HG03025 (cell line): ENCODE results near the gene HDAC9.
A peak's percentile ranks its signal among the peaks of the same experiment; 100 is the strongest.
"Not testable (repeated sequence)": the region's sequence is repeated elsewhere in the genome, so short reads cannot be mapped to it uniquely, and the experiment has no call there.

Source experiments
- ATAC-seq: cut with Tn5 transposase; IDR thresholded peaks from one replicate; pipeline ENCODE4 v1.9.1; 2021; ENCODE audit warnings: mild to moderate bottlenecking, moderate library complexity; ENCODE audit not compliant: unreplicated experiment, low FRiP score

Gene HDAC9

DNA sequence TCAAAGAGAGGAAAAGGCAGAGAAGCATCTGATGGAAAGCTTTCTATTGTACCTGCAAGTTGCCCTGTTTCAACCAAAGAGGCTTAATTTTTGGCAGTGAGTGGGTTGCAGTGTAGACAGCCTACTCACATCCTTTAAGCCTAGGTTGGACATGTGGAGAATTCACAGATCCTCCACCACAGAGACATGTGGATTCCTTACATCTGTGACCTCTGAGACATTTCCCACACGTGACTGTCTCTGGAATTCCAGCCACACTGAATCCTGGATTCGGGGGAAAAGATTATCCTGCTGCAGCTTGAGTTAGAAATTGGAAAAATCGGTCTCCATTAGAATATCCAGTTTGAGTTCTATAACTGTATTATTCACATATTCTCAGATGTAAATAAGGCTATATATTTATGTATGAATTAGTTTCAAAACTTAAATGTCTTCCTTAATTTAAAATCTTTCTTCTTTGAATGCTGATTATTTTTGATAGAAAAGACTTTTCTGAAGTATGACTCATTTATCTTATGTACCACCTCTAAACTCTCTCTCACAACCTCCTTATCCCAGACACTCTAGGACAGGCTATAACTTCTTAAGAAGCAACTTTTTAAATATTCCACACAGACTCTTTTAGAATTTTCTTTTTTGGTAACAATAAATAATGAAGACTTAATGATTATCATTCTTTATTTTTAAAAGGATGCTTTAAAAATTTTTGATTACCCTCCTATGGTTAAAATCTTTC lies 498.6 kb downstream of the HDAC9 start:
- ATAC-seq: no peak

DNA sequence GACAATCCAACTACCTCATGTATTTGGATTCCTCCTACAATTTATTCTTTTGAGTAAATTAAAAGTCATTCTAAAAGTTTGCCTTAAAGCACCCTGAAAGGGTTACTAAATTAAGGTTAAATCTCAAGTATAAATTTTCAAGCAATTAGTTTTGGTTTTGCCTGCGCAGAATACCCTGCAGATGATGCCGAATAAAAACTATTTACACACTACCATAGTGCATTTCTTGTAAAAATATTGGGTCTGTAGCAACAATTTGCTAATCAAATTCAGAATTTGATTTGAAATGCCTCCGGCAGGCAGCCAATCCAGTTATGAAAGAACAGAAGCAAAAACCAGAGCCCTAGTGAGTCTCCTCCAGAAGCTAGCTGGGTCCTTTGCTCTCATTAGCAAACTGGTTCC lies 499.7 kb downstream of the HDAC9 start:
- ATAC-seq: no peak

DNA sequence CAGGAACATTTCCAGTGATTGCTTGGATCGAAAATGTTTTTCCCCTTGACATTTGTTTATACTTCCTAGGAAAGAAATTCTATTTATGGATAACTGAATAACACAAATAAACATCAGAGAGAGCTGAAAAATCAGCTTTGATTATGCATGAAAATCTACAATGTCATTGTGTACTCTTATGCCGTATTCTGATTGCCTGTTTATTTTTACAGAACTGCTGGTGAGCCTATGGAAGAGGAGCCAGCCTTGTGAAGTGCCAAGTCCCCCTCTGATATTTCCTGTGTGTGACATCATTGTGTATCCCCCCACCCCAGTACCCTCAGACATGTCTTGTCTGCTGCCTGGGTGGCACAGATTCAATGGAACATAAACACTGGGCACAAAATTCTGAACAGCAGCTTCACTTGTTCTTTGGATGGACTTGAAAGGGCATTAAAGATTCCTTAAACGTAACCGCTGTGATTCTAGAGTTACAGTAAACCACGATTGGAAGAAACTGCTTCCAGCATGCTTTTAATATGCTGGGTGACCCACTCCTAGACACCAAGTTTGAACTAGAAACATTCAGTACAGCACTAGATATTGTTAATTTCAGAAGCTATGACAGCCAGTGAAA lies 500.4 kb downstream of the HDAC9 start:
- ATAC-seq: no peak

DNA sequence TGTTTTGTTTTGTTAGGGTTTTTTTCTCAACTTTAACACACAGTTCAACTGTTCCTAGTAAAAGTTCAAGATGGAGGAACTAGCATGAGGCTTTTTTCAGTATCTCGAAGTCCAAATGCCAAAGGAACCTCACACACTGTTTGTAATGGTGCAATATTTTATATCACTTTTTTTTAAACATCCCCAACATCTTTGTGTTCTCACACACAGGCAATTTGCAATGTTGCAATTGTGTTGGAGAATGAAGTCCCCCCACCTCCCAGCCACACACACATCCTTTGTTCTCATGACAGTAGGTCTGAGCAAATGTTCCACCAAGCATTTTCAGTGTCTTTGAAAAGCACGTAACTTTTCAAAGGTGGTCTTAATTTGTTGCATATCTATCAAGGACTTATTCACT lies 501.0 kb downstream of the HDAC9 start:
- no peak for ATAC-seq

DNA sequence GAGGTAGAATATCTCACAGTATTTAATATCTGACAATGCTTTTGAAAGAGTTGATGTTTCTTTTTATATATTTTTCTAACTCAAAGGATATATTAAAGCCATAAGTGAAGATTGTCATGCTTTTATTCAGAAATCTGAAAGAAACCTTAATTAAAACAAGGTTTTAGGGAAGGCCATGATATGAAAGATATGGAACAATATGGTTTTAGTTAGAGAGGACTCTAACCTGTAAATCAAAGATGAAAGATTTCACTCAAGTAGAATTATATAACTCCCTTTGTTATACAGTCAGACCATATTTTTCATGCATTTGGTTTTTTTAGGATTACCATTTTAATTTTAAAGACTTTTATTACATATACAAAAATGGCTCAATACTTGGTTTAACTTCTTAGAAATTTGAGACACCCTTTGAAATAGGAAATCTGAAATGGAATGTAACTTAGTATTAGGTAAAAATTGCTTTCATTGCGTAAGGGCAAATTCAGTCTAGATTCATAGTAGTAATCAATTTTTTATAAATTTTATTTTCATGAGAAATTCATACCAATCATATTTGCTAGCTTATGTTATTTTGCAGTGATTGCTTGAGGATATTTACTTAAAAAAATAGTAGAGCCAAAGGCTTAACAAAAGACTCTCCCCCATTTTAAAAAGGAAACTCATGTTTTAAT lies 502.1 kb downstream of the HDAC9 start:
- no peak for ATAC-seq

DNA sequence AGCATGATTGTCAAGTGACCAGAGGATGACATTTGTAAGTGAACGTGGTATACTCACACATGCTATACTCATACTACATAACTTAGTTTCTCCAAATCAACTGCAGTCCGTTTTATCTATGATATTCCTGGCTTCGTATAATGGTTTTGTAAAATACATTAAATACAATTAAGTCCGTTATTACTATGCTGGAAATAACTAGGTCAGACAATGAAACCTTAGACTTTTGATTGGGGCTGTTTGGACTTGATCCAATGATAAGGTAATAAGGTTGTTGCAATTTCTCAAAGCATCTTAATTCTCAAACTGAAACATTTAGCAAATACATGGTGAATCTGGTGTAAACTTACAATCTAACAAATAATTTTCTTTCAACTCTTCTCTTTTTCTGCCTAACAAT lies 504.9 kb downstream of the HDAC9 start:
- ATAC-seq: no peak

DNA sequence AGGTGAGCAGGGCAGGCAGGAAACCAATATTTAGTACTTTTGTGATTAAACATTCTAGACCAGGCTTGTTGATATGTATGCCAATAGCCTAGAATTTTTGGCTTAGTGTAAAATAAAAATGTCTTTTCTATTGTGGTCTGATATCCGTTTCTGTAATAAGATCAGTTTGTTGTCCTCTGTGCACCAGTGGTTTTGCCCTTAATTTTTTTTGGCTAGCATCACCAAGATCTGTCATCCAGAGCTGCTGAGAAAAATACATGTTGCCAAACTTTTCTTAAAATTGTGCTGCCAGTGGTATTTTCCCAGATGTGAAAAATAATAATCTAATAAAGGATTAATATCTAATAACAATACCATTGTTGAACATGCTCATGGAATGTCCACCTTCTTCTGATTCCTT lies 506.3 kb downstream of the HDAC9 start:
- no peak for ATAC-seq

DNA sequence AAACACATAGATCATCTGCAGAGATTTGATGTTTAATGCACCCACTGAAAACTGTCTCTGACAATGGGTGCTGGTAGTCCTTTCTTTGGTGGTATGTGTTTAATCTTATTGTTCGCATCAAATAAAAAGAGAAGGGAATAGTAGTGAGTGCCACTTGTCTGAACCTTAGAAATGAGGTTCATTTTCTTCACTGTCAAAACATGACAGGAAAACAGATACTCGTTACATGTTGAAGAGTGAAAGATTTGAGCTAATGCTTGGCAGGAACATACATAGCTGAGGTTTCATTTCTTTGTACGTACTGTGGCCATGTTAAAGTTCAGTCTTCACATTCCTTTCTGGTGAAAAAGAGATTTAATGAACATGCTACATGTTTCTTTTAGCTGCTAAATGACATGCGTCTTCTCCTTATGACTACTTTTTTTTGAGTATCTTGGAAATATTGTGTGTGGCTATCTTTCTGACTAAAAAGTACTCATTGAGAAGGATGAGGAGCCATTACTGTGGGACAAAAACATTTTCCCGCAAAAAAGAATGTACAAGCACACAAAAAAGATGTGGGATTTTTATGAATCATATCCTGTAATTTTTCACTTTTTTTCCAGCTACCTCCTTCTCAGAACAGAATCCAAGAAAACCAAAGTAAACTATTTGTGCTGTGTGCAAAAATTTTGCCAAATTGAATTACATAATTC lies 513.8 kb downstream of the HDAC9 start:
- ATAC-seq: no peak

DNA sequence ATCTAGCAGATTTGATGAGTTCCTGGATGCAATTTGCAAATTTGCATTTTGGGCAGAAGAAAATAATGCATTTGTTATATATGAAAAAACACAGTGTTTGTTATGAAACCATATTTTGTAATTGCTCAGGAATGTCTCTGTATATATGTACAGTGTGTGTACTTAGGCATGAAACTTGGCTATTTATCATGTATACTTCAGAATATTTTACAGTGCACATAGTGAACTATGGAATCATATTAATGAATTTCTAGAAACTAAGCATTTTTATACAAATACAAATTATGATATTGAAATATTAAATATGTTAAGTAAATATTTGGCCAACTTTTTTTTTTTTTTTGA lies 514.4 kb downstream of the HDAC9 start:
- ATAC-seq: no peak

DNA sequence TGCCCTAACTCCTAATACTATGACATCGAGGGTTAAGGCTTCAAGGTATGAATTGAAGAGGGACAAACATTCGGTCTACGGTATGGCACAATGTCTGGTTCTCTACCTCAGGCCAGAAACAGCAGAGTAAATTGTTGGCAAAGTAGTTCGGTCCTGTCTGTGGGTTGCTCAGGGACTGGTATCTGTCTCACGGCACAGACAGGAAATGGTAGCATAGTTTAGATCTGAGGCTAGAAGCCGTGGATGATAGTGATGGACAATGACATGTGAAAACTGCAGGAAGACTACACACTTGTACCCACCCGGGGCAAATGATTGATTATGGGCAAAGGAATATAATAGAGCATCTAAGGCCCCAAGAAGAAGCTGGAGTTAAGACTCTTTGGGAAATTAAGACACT lies 515.7 kb downstream of the HDAC9 start:
- no peak for ATAC-seq

DNA sequence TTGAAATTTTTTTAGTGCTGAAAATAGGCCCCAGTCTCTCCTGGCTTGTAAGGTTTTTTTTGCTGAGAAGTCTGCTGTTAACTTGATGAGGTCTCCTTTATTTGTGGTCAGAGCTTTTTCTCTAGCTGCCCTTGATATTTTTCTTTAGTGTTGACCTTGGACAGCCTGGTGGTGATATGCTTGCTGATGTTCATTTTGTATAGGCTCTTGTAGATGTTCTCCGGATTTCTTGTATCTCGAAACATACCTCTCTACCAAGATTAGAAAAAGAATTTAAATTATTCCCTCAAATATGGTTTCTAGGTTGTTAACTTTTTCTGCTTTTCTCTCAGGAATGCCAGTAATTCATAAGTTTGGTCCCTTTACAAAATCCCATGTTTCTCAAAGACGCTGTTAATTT lies 519.5 kb downstream of the HDAC9 start:
- ATAC-seq: no peak

DNA sequence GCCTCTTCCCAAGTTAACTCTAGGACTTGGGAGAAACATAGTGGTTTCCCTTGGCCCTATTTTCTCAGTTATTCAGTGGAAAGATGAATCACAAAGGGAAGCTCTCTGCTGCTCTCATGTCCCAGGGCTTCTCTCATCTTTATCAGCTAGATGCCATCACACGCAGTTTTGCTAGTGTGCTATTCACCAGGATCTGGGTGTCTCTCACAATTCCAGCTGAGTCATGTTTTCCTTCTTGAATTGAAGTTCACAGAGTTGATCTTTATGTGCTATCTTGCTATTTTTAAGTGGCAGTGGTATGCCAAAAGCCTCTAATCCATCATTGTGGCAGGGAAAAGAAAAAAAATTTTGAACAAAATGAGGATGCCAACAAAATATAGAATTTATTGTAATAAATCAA lies 520.6 kb downstream of the HDAC9 start:
- ATAC-seq: no peak

DNA sequence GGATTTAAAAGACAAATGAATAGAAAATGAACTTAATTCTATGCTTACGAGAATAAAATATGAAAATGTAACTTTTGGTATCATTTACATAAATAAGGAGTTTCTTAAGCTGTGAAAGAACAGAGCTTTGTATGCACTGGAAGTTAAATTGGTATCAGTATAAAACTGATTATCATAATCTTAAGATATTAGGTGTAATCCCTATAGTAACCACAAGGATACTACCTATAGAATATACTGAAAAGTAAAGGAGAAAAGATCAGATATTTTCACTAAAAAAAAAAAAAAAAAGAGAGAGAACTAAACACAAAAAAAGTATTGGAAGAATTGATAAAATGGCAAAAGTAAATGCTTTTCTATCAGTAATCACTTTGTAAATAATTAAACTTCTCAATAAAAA lies 521.8 kb downstream of the HDAC9 start:
- no peak for ATAC-seq

DNA sequence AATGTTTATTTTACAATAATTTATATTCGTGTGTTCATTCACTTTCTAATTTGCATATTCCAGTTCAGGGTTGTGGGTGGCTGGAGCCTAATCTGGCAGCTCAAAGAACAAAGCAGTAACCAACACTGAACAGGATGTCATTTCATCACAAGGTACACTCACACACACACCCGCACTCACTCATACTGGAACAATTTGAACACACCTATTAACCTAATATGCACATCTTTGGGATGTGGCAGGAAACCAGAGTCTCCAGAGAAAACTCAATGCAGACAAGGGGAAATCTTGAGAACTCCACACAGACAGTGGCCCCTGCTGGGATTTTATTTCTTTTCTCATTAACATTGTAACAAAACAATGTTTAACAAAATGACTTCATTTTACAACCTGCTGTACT lies 524.5 kb downstream of the HDAC9 start:
- ATAC-seq: no peak

DNA sequence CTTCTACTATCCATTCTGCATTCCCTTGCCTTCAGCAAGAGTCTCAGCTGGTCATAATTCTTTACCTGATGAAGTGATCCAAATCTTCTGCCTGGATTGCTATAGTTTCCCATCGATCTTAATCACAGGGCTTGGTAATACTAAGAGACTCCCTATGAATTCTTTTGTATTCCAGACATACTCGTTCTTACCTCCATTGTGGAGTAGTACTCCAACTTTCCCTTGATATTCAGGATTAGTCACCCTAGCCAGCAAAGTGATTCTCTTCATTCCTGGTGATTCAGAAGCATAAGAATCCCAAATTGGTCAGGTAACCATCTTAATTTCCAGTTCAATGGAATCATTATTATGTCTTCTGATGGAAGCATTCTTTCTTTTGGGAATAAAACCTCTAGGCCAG lies 525.2 kb downstream of the HDAC9 start:
- ATAC-seq: no peak

DNA sequence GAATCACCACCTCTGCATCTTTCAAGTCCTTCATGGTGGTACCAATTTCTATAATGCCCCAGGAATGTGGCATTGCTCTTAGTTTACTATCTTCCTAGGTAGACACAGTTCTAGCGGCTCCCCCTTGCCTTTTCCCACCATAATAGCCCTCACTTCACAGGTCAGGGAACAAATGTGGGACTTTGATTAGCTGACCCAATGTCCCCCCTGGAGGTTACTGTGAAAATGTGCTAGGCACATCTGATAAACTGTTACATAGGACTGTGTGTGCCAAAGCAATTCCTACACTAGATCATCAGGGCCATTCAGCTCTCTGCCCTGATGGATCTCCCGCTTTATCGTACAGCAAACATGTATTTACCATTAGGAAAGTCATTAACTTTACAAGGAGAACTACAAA lies 527.9 kb downstream of the HDAC9 start:
- ATAC-seq: no peak

DNA sequence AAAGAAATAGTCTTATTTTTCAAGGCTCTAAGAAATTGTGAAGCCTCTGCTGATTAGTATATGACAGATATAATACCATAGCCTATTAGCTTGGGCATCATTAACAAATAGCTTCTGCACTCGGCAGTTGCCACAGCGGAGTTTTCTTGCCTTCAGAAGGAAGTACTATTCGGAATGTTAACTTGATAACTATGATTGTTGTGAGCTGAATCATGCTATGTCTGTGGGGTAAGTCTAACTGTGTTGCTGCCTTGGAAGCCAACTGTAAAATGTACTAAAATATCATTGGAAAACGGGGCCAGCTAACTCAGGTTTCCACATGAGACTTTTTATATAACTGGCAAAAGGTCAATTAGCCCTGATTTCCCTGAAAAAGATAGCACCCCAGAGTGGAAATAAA lies 528.7 kb downstream of the HDAC9 start:
- no peak for ATAC-seq

DNA sequence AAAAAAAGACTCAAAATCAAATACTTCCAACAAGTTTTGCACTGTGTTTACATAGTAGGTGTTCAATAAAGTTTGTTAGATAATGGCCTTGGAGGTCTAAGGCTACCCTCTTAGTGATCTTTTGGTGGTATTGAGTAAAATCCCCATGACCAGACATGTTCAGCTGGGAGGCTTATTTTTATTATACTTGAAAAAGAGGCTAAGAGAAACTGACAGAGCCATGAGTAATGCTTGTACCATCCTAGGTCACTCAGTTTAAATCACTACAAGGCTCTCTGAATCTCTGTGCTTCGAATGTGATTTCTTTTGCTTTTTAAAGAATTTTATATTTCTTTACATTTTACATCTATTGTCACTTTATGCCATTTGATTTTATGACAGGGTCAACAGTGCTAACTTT lies 531.3 kb downstream of the HDAC9 start:
- no peak for ATAC-seq

DNA sequence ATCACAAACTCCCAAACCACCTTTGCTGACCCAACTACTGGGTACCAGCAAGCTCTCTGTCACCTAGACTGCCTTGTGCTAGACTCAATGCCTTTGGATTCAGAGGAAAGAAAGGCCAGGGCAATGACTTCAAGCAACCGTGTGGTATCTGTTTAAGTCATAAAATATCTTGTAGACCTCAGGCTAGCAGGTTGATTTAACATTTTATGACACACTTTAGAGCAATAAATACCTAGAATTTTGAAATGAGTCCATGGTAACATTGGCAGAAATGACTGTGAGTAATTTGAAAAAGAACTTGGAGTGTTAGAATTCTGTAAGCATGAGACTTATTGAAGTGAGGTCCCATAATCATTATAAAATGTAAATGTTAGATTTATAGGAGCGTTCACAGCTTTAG lies 534.7 kb downstream of the HDAC9 start:
- ATAC-seq: no peak

DNA sequence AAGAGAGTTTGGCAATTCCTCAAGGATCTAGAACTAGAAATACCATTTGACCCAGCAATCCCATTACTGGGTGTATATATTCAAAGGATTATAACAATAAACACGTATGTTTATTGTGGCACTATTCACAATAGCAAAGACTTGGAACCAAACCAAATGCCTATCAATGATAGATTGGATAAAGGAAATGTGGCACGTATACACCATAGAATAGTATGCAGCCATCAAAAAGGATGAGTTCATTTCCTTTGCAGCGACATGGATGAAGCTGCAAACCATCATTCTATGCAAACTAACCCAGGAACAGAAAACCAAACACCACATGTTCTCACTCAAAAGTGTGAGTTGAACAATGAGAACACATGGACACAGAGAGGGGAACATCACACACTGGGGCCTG lies 537.4 kb downstream of the HDAC9 start:
- not testable (repeated sequence) for ATAC-seq

DNA sequence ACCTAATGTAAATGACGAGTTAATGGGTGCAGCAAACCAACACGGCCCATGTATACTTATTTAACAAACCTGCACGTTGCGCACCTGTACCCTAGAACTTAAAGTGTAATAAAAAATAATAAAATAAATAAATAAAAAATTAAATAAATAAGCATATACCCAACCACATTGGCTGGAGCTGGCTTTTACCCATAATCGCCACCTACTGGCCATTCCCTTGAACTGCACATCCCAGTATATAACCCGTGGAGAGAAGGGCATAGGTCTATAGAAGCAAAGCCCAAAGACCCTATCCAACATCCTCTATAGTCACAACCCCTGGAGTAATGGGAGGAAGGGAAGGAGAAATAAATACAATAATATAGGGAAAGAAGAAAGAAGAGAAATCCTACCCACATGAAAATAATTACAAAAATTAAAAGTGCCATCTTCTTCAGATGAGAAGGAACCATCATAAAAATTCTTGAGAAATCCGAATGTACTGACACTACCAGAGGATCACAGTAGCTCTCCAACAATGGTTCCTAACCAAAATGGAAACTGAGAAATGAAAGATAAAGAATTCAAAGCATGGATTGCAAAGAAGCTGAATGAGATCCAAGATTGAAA lies 556.3 kb downstream of the HDAC9 start:
- peak; percentile 91 for ATAC-seq
